Stimulated activated naive B cell treated with anti-CD40 and anti-IgM and Interleukin-4, amounts not matched to agents 10 μg/mL and 1 μg/mL and 100 μg/mL, for 72 hours (primary cell): ENCODE data around the gene FAM120B.
A peak's percentile ranks its signal among the peaks of the same experiment; 100 is the strongest.
"Not testable (repeated sequence)": the region's sequence is repeated elsewhere in the genome, so short reads cannot be mapped to it uniquely, and the experiment has no call there.

ENCODE experiments used
- ATAC-seq, 2 donors: fragments of 150-1000 bp; cut with Tn5 transposase; replicated peaks; 2 replicates each; pipeline ENCODE4 v1.10.0; 2021; ENCODE audit warnings: moderate library complexity in 1 of 2
- DNase-seq: peaks from one replicate; pipeline ENCODE4 v3.0.0; 2021
- H3K27ac Mint-ChIP-seq: one replicate; pipeline ENCODE4 v1.8.0; 2022; ENCODE audit warnings: mild to moderate bottlenecking, mixed read lengths
- H3K27me3 Mint-ChIP-seq, 2 donors: one replicate each; pipeline ENCODE4 v1.8.0; 2022; ENCODE audit warnings: mixed read lengths in 2 of 2
- H3K36me3 Mint-ChIP-seq, 2 donors: one replicate each; pipeline ENCODE4 v1.8.0; 2022; ENCODE audit warnings: mixed read lengths in 2 of 2, mild to moderate bottlenecking in 1 of 2
- H3K4me1 Mint-ChIP-seq, 2 donors: one replicate each; pipeline ENCODE4 v1.8.0; 2022; ENCODE audit warnings: mixed read lengths in 2 of 2, mild to moderate bottlenecking in 1 of 2
- H3K4me3 Mint-ChIP-seq, 2 donors: one replicate each; pipeline ENCODE4 v1.8.0; 2022; ENCODE audit warnings: mild to moderate bottlenecking in 2 of 2, mixed read lengths in 2 of 2, moderate library complexity in 1 of 2
- H3K9me3 Mint-ChIP-seq, 2 donors: one replicate each; pipeline ENCODE4 v1.8.0; 2022; ENCODE audit warnings: mixed read lengths in 2 of 2, mild to moderate bottlenecking in 1 of 2

Gene FAM120B

GRCh38 chr6:170372380-170373325, 66.1 kb downstream of the FAM120B start:
- Mint-ChIP-seq H3K36me3 (peaks cover 26 to 39% of the 10 kb centered on the region in 2 donors), H3K4me3 (no peak overlapping the region), H3K27ac (no peak overlapping the region), H3K9me3 (peaks cover 0 to 1% of the 10 kb centered on the region in 2 donors), H3K4me1 (peaks cover 15 to 16% of the 10 kb centered on the region in 2 donors), H3K27me3 (no peaks in the 10 kb centered on the region)
- DNase-seq: no peak
- no peak for ATAC-seq

GRCh38 chr6:170374571-170375444, 68.2 kb downstream of the FAM120B start:
- Mint-ChIP-seq H3K27ac (no peak overlapping the region), H3K36me3 (peaks cover 17 to 41% of the 10 kb centered on the region in 2 donors)
- no peak for DNase-seq

GRCh38 chr6:170375661-170376060, 69.1 kb downstream of the FAM120B start:
- H3K4me3 Mint-ChIP-seq: no peak overlapping the region

More at GRCh38 chr6:170374571-170375444, 68.2 kb downstream of the FAM120B start:
- ATAC-seq: no peak
- Mint-ChIP-seq H3K27me3 (no peaks in the 10 kb centered on the region), H3K9me3 (peaks cover 0 to 1% of the 10 kb centered on the region in 2 donors), H3K4me3 (no peak overlapping the region), H3K4me1 (peaks cover 18 to 22% of the 10 kb centered on the region in 2 donors)

GRCh38 chr6:170376386-170377043, 70.0 kb downstream of the FAM120B start:
- H3K27ac Mint-ChIP-seq: peak overlapping the region; percentile 77
- H3K4me1 Mint-ChIP-seq: peaks cover 22 to 37% of the 10 kb centered on the region in 2 donors
- peaks cover 0 to 1% of the 10 kb centered on the region in 2 donors for H3K9me3 Mint-ChIP-seq
- H3K4me3 Mint-ChIP-seq: no peak overlapping the region
- ATAC-seq (peak in 1 of 2 donors; percentile 83), DNase-seq (no peak)
- H3K27me3 Mint-ChIP-seq: no peaks in the 10 kb centered on the region
- H3K36me3 Mint-ChIP-seq: peaks cover 14 to 30% of the 10 kb centered on the region in 2 donors

More at GRCh38 chr6:170375661-170376060, 69.1 kb downstream of the FAM120B start:
- Mint-ChIP-seq H3K27me3 (no peaks in the 10 kb centered on the region), H3K4me1 (peaks cover 18 to 29% of the 10 kb centered on the region in 2 donors), H3K36me3 (peaks cover 17 to 37% of the 10 kb centered on the region in 2 donors), H3K27ac (peak overlapping the region; percentile 16), H3K9me3 (peaks cover 0 to 1% of the 10 kb centered on the region in 2 donors)
- ATAC-seq (peak in 1 of 2 donors; percentile 27), DNase-seq (no peak)

GRCh38 chr6:170378502-170378901, 71.9 kb downstream of the FAM120B start:
- no peaks in the 10 kb centered on the region for H3K27me3 Mint-ChIP-seq
- peak overlapping the region; percentile 21 for H3K27ac Mint-ChIP-seq
- peaks cover 13 to 30% of the 10 kb centered on the region in 2 donors for H3K36me3 Mint-ChIP-seq
- peaks cover 22 to 38% of the 10 kb centered on the region in 2 donors for H3K4me1 Mint-ChIP-seq
- ATAC-seq: no peak
- H3K4me3 Mint-ChIP-seq: no peak overlapping the region
- H3K9me3 Mint-ChIP-seq: peaks cover 0 to 1% of the 10 kb centered on the region in 2 donors
- no peak for DNase-seq

- Mint-ChIP-seq H3K27ac (no peak overlapping the region), H3K9me3 (no peaks in the 10 kb centered on the region), H3K4me1 (peaks cover 8 to 26% of the 10 kb centered on the region in 2 donors), H3K36me3 (peaks cover 5 to 18% of the 10 kb centered on the region in 2 donors), H3K4me3 (no peak overlapping the region), H3K27me3 (no peaks in the 10 kb centered on the region)
- ATAC-seq: no peak
- DNase-seq: no peak
Measured at GRCh38 chr6:170381562-170381961, 75.0 kb downstream of the FAM120B start.

- Mint-ChIP-seq H3K4me1 (peaks cover 4 to 19% of the 10 kb centered on the region in 2 donors), H3K4me3 (no peak overlapping the region), H3K27me3 (no peaks in the 10 kb centered on the region), H3K36me3 (peaks cover 6 to 12% of the 10 kb centered on the region in 2 donors), H3K27ac (no peak overlapping the region), H3K9me3 (no peaks in the 10 kb centered on the region)
- DNase-seq: no peak
- no peak for ATAC-seq
Measured at GRCh38 chr6:170383466-170384035, 77.0 kb downstream of the FAM120B start.

GRCh38 chr6:170385506-170385905, 78.9 kb downstream of the FAM120B start:
- no peak overlapping the region for H3K4me3 Mint-ChIP-seq
- ATAC-seq (no peak), DNase-seq (no peak)
- peak overlapping the region; percentile 53 for H3K27ac Mint-ChIP-seq
- H3K27me3 Mint-ChIP-seq: no peaks in the 10 kb centered on the region
- no peaks in the 10 kb centered on the region for H3K9me3 Mint-ChIP-seq
- peaks cover 13 to 25% of the 10 kb centered on the region in 2 donors for H3K36me3 Mint-ChIP-seq
- peaks cover 4 to 11% of the 10 kb centered on the region in 2 donors for H3K4me1 Mint-ChIP-seq

GRCh38 chr6:170388113-170388512, 81.6 kb downstream of the FAM120B start:
- Mint-ChIP-seq H3K27ac (no peak overlapping the region), H3K27me3 (no peaks in the 10 kb centered on the region), H3K4me1 (no peaks in the 10 kb centered on the region), H3K36me3 (peaks cover 23 to 36% of the 10 kb centered on the region in 2 donors), H3K4me3 (no peak overlapping the region), H3K9me3 (no peaks in the 10 kb centered on the region)
- DNase-seq (no peak), ATAC-seq (no peak)

- DNase-seq: no peak
- no peak for ATAC-seq
- H3K9me3 Mint-ChIP-seq: peaks cover 3 to 4% of the 10 kb centered on the region in 2 donors
- H3K27ac Mint-ChIP-seq: no peak overlapping the region
- H3K36me3 Mint-ChIP-seq: peaks cover 44 to 67% of the 10 kb centered on the region in 2 donors
- H3K27me3 Mint-ChIP-seq: no peaks in the 10 kb centered on the region
- peaks cover 1 to 5% of the 10 kb centered on the region in 2 donors for H3K4me1 Mint-ChIP-seq
- H3K4me3 Mint-ChIP-seq: no peak overlapping the region
Measured at GRCh38 chr6:170393033-170393432, 86.5 kb downstream of the FAM120B start.

GRCh38 chr6:170393807-170394399, 87.3 kb downstream of the FAM120B start:
- Mint-ChIP-seq H3K4me1 (peaks cover 1 to 5% of the 10 kb centered on the region in 2 donors), H3K27me3 (no peaks in the 10 kb centered on the region), H3K27ac (peak overlapping the region; percentile 67), H3K4me3 (no peak overlapping the region), H3K36me3 (peaks cover 44 to 68% of the 10 kb centered on the region in 2 donors), H3K9me3 (peaks cover 3 to 4% of the 10 kb centered on the region in 2 donors)
- DNase-seq (no peak), ATAC-seq (no peak)

- H3K27ac Mint-ChIP-seq: no peak overlapping the region
- H3K4me1 Mint-ChIP-seq: peaks cover 1 to 5% of the 10 kb centered on the region in 2 donors
- ATAC-seq: no peak
- H3K27me3 Mint-ChIP-seq: no peaks in the 10 kb centered on the region
- peaks cover 3 to 4% of the 10 kb centered on the region in 2 donors for H3K9me3 Mint-ChIP-seq
- H3K4me3 Mint-ChIP-seq: no peak overlapping the region
- H3K36me3 Mint-ChIP-seq: peaks cover 40 to 62% of the 10 kb centered on the region in 2 donors
- no peak for DNase-seq
Measured at GRCh38 chr6:170394980-170395379, 88.4 kb downstream of the FAM120B start.

- H3K4me1 Mint-ChIP-seq, H3K4me3 Mint-ChIP-seq, H3K9me3 Mint-ChIP-seq, H3K27me3 Mint-ChIP-seq, H3K27ac Mint-ChIP-seq, DNase-seq, ATAC-seq: not testable (repeated sequence)
- peaks cover 30 to 61% of the 10 kb centered on the region in 2 donors for H3K36me3 Mint-ChIP-seq
Measured at GRCh38 chr6:170398743-170399369, 92.3 kb downstream of the FAM120B start.
